Parathyroid adenoma (tissue), 2 donors: ENCODE results near the gene IL11RA.
A peak's percentile ranks its signal among the peaks of the same experiment; 100 is the strongest.

Source experiments
- H2AFZ ChIP-seq: fragments of 300-600 bp; sonication (generic); one replicate; pipeline ENCODE4 v1.7.0; 2017; ENCODE audit warnings: antibody characterized with exemption, mild to moderate bottlenecking
- H3K27ac ChIP-seq: fragments of 300-600 bp; sonication (generic); one replicate; pipeline ENCODE4 v1.7.0; 2017
- H3K27me3 ChIP-seq: fragments of 300-600 bp; sonication (generic); one replicate; pipeline ENCODE4 v1.7.0; 2017; ENCODE audit warnings: low read length; ENCODE audit not compliant: control insufficient read depth, insufficient read depth
- H3K36me3 ChIP-seq: fragments of 300-600 bp; sonication (generic); one replicate; pipeline ENCODE4 v1.7.0; 2017; ENCODE audit warnings: low read length; ENCODE audit not compliant: control insufficient read depth, insufficient read depth
- H3K4me1 ChIP-seq: fragments of 300-600 bp; sonication (generic); one replicate; pipeline ENCODE4 v1.7.0; 2017; ENCODE audit warnings: control low read depth
- H3K4me2 ChIP-seq: fragments of 300-600 bp; sonication (generic); one replicate; pipeline ENCODE4 v1.7.0; 2017; ENCODE audit warnings: low read length
- H3K4me3 ChIP-seq: fragments of 300-600 bp; sonication (generic); one replicate; pipeline ENCODE4 v1.7.0; 2017; ENCODE audit warnings: low read depth, low read length
- H3K79me2 ChIP-seq: fragments of 300-600 bp; sonication (generic); one replicate; pipeline ENCODE4 v1.7.0; 2017; ENCODE audit warnings: control low read depth
- H3K9ac ChIP-seq: fragments of 300-600 bp; sonication (generic); one replicate; pipeline ENCODE4 v1.7.0; 2017; ENCODE audit warnings: mild to moderate bottlenecking
- H3K9me3 ChIP-seq: fragments of 300-600 bp; sonication (generic); one replicate; pipeline ENCODE4 v1.7.0; 2017; ENCODE audit warnings: low read length; ENCODE audit not compliant: control insufficient read depth
- TF ChIP-seq, protein P1 (sequence below): fragments of 300-600 bp; sonication (generic); IDR thresholded peaks from one replicate; pipeline ENCODE4 v1.7.0; 2017; ENCODE audit warnings: antibody characterized with exemption, mild to moderate bottlenecking
- donor health status: primary hyperparathyroidism.

The IL11RA gene

DNA sequence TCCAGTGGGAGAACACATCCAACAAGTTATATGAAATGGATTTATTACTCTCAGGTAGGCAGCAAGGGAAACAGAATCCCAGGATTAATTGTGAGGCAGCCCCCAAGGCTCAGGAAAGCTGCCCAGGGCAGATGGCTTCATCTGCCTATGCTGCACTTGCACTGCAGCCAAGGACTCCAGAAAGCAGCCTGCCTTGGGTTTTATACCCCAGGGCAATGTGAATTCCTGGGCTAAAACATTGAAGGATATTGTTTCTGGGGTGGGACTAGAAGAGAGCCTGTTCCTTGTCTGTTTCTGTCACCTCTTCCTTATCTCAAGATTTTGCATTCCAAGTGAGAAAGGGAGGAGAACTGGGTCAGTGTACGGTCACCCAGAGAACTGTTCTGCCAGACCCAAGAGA, 19.3 kb downstream of the IL11RA start:
- TF ChIP-seq, protein P1, sequence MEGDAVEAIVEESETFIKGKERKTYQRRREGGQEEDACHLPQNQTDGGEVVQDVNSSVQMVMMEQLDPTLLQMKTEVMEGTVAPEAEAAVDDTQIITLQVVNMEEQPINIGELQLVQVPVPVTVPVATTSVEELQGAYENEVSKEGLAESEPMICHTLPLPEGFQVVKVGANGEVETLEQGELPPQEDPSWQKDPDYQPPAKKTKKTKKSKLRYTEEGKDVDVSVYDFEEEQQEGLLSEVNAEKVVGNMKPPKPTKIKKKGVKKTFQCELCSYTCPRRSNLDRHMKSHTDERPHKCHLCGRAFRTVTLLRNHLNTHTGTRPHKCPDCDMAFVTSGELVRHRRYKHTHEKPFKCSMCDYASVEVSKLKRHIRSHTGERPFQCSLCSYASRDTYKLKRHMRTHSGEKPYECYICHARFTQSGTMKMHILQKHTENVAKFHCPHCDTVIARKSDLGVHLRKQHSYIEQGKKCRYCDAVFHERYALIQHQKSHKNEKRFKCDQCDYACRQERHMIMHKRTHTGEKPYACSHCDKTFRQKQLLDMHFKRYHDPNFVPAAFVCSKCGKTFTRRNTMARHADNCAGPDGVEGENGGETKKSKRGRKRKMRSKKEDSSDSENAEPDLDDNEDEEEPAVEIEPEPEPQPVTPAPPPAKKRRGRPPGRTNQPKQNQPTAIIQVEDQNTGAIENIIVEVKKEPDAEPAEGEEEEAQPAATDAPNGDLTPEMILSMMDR, result no peak
- no peaks in the 10 kb centered on the region for H3K27me3 ChIP-seq
- no peaks in the 10 kb centered on the region for H3K36me3 ChIP-seq
- H3K4me1 ChIP-seq, result no peaks in the 10 kb centered on the region
- no peak overlapping the region for H2AFZ ChIP-seq
- no peak overlapping the region for H3K27ac ChIP-seq
- no peak overlapping the region for H3K9ac ChIP-seq
- H3K79me2 ChIP-seq, result no peaks in the 10 kb centered on the region
- H3K4me2 ChIP-seq, result no peak overlapping the region
- H3K9me3 ChIP-seq, result no peaks in the 10 kb centered on the region
- H3K4me3 ChIP-seq, result no peak overlapping the region

DNA sequence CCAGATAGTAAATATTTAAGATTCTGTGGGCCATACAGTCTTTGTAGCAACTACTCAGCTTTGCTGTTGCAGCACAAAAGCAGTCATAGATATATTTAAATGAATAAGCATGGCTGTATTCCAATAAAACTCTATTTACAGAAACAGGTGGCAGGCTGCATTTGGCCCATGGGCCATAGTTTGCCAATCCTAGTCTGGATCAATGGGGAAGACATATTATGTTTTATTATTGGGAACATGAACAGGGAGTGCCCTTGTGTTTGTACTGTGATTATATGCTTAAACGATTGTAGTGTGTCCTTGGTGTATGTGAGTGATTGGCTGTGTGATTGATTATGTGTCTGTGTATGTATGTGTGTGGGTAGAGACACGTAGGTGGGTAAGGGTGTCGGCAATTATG, 22.5 kb downstream of the IL11RA start:
- Histone ChIP-seq H3K27ac (no peak overlapping the region), H3K4me1 (no peaks in the 10 kb centered on the region), H3K4me3 (no peak overlapping the region), H3K4me2 (no peak overlapping the region), H2AFZ (no peak overlapping the region), H3K79me2 (no peaks in the 10 kb centered on the region), H3K9me3 (no peaks in the 10 kb centered on the region), H3K9ac (no peak overlapping the region), H3K36me3 (no peaks in the 10 kb centered on the region), H3K27me3 (no peaks in the 10 kb centered on the region)
- TF ChIP-seq, protein P1, result no peak

DNA sequence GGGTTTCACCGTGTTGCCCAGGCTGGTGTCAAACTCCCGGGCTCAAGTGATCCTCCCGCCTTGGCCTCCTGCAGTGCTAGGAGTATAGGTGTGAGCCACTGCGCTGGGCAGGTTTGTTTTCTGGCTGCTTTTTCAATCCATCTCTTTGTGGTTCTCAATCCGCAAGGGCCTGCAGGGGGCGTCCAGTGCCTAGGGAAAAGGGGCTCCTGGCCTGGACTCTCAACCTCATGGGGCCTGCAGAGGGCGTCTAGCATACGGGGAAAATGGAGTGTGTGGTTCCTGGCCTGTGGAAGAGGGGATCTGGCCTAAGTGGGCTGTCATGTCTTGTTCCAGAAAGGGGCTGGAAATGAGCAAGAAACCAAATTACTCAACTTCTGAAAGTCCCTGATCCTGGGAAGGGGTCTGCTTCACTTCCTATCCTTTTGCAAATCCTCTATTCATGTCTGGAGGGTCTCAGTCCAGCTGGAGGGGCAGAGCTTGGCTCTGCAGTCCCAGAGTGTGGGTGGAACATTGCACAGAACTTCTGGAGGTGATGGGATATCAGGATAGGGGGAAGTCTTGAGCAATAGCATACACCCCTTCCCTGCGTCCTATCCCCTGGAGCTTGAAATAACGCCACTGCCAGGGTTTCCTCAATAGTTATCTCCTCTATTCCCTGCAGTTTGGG, 23.2 kb downstream of the IL11RA start:
- H3K27me3 ChIP-seq, result no peaks in the 10 kb centered on the region
- H3K27ac ChIP-seq, result no peak overlapping the region
- H3K4me1 ChIP-seq, result no peaks in the 10 kb centered on the region
- no peak overlapping the region for H3K4me2 ChIP-seq
- H2AFZ ChIP-seq, result no peak overlapping the region
- H3K36me3 ChIP-seq, result no peaks in the 10 kb centered on the region
- TF ChIP-seq, protein P1, result peak; percentile 26
- no peaks in the 10 kb centered on the region for H3K9me3 ChIP-seq
- no peak overlapping the region for H3K9ac ChIP-seq
- no peaks in the 10 kb centered on the region for H3K79me2 ChIP-seq
- no peak overlapping the region for H3K4me3 ChIP-seq

DNA sequence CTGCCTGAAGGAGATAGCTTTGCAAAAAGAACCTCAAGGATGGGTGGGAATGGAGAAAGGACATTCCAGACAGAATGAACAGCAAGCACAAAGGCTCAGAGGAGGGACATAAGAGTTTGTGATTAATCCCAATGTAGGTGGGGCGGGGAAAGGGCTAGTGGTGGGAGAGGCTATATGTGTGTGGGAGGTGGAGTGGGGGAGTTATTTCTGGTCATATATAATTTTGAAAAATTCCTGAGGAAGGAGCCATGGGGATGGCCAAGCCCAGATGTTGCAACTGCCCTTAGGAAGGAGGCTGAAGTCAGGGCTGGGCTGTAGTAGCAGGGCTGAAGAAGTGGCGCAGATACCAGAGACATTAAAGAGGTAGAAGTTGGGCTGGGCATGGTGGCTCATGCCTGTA, 23.9 kb downstream of the IL11RA start:
- no peak overlapping the region for H3K27ac ChIP-seq
- TF ChIP-seq, protein P1, result no peak
- H3K9ac ChIP-seq, result no peak overlapping the region

DNA sequence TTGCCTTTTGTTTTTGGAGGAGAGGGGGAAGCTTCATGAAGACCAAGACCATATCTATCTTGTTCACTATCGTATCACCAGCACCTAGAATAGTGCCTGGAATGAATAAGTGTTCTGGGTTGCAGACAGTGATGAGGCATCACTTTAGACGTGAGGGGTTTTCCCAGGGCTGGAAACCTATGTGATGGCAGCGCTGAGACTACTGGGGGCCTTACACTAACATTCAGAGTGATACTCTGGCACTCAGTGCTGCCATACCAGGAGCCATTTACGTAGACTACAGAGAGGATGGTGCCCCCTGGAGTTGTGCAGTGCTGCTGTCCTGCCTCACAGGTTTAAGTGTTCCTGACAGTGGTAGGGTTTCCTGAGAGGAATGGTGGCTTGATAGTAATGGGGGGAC, 32.2 kb downstream of the IL11RA start:
- no peaks in the 10 kb centered on the region for H3K27me3 ChIP-seq
- no peak overlapping the region for H3K9ac ChIP-seq
- H3K79me2 ChIP-seq, result no peaks in the 10 kb centered on the region
- H3K36me3 ChIP-seq, result no peaks in the 10 kb centered on the region
- H3K27ac ChIP-seq, result no peak overlapping the region
- TF ChIP-seq, protein P1, result no peak
- H3K4me3 ChIP-seq, result no peak overlapping the region
- no peak overlapping the region for H2AFZ ChIP-seq
- H3K9me3 ChIP-seq, result no peaks in the 10 kb centered on the region
- no peaks in the 10 kb centered on the region for H3K4me1 ChIP-seq
- H3K4me2 ChIP-seq, result no peak overlapping the region

More for the DNA sequence above, 23.9 kb downstream of the IL11RA start:
- Histone ChIP-seq H3K27me3 (no peaks in the 10 kb centered on the region), H3K79me2 (no peaks in the 10 kb centered on the region), H3K36me3 (no peaks in the 10 kb centered on the region), H2AFZ (no peak overlapping the region), H3K9me3 (no peaks in the 10 kb centered on the region), H3K4me1 (no peaks in the 10 kb centered on the region), H3K4me3 (no peak overlapping the region), H3K4me2 (no peak overlapping the region)
